Trophoblast cell (in vitro differentiated cells and primary cell): ENCODE results near the gene SLC5A12.

ENCODE experiments used
- DNase-seq, 2 donors: peaks; one replicate each; pipeline ENCODE4 v3.0.0-alpha.2; 2016
- H2AFZ ChIP-seq: 2 replicates; pipeline ENCODE4 v1.6.1; 2013; ENCODE audit warnings: low read length, moderate library complexity, mild to moderate bottlenecking; ENCODE audit not compliant: insufficient read depth, poor library complexity
- H2AK5ac ChIP-seq: 2 replicates; pipeline ENCODE4 v1.6.1; 2013; ENCODE audit warnings: mild to moderate bottlenecking, low read length
- H2BK120ac ChIP-seq: 2 replicates; pipeline ENCODE4 v1.6.1; 2013; ENCODE audit warnings: low read length, mild to moderate bottlenecking, moderate library complexity; ENCODE audit not compliant: insufficient read depth, poor library complexity
- H2BK12ac ChIP-seq: 2 replicates; pipeline ENCODE4 v1.6.1; 2013; ENCODE audit warnings: mild to moderate bottlenecking, low read length, moderate library complexity
- H2BK5ac ChIP-seq: 2 replicates; pipeline ENCODE4 v1.6.1; 2013; ENCODE audit warnings: low read length, low read depth, moderate library complexity, mild to moderate bottlenecking; ENCODE audit not compliant: poor library complexity
- H3K14ac ChIP-seq: 2 replicates; pipeline ENCODE4 v1.6.1; 2013; ENCODE audit warnings: mild to moderate bottlenecking, low read length
- H3K18ac ChIP-seq: 2 replicates; pipeline ENCODE4 v1.6.1; 2013; ENCODE audit warnings: mild to moderate bottlenecking, low read length
- H3K23ac ChIP-seq: 2 replicates; pipeline ENCODE4 v1.6.1; 2013; ENCODE audit warnings: low read length
- H3K27ac ChIP-seq: 2 replicates; pipeline ENCODE4 v1.5.1; 2013; ENCODE audit warnings: low read depth, mild to moderate bottlenecking, inconsistent platforms, low read length, moderate library complexity
- H3K27me3 ChIP-seq: 2 replicates; pipeline ENCODE4 v1.6.1; 2013; ENCODE audit warnings: inconsistent platforms, mild to moderate bottlenecking, low read length, moderate library complexity; ENCODE audit not compliant: insufficient read depth
- H3K36me3 ChIP-seq, 2 experiments: 1 replicate in 1 of 2; 2 replicates in 1 of 2; pipeline ENCODE4 v1.6.1; 2013; ENCODE audit warnings: low read length in 2 of 2, mild to moderate bottlenecking in 2 of 2, moderate library complexity in 1 of 2; ENCODE audit not compliant: insufficient read depth in 2 of 2, control insufficient read depth in 1 of 2
- H3K4ac ChIP-seq: 2 replicates; pipeline ENCODE4 v1.6.1; 2013; ENCODE audit warnings: low read depth, mild to moderate bottlenecking, low read length, moderate library complexity
- H3K4me1 ChIP-seq, 2 experiments: 1 replicate in 1 of 2; 2 replicates in 1 of 2; pipeline ENCODE4 v1.6.1; 2013; ENCODE audit warnings: low read length in 2 of 2, mild to moderate bottlenecking in 2 of 2, moderate library complexity in 1 of 2; ENCODE audit not compliant: insufficient read depth in 2 of 2, control insufficient read depth in 1 of 2
- H3K4me2 ChIP-seq: 2 replicates; pipeline ENCODE4 v1.6.1; 2013; ENCODE audit warnings: inconsistent platforms, mild to moderate bottlenecking, low read length, moderate library complexity
- H3K4me3 ChIP-seq: 2 replicates; pipeline ENCODE4 v1.5.1; 2013; ENCODE audit warnings: mild to moderate bottlenecking, low read depth, low read length, inconsistent platforms
- H3K79me1 ChIP-seq: one replicate; pipeline ENCODE4 v1.6.1; 2013; ENCODE audit warnings: low read length
- H3K79me2 ChIP-seq: 2 replicates; pipeline ENCODE4 v1.6.1; 2013; ENCODE audit warnings: low read length, mild to moderate bottlenecking; ENCODE audit not compliant: control insufficient read depth, insufficient read depth, poor library complexity
- H3K9ac ChIP-seq: 2 replicates; pipeline ENCODE4 v1.6.1; 2013; ENCODE audit warnings: mild to moderate bottlenecking, low read length
- H3K9me3 ChIP-seq: 2 replicates; pipeline ENCODE4 v1.6.1; 2013; ENCODE audit warnings: low read depth, mild to moderate bottlenecking, control low read depth, inconsistent platforms, low read length; ENCODE audit not compliant: insufficient read depth
- H4K12ac ChIP-seq: 2 replicates; pipeline ENCODE4 v1.6.1; 2013; ENCODE audit warnings: low read depth, mild to moderate bottlenecking, low read length, moderate library complexity
- H4K8ac ChIP-seq: 2 replicates; pipeline ENCODE4 v1.6.1; 2013; ENCODE audit warnings: low read depth, mild to moderate bottlenecking, low read length, moderate library complexity
- H4K91ac ChIP-seq: one replicate; pipeline ENCODE4 v1.6.1; 2013; ENCODE audit warnings: low read depth, mild to moderate bottlenecking, low read length, moderate library complexity
- WGBS: extraction: QIAGEN DNeasy Blood & Tissue Kit; methylation state at CpG from one replicate; pipeline ENCODE4 v1.1.7; 2013; ENCODE audit warnings: missing lambda C conversion rate; ENCODE audit not compliant: insufficient read length, insufficient coverage; ENCODE audit errors: extremely low coverage; 5-methylcytosine and 5-hydroxymethylcytosine counted together

The SLC5A12 gene

DNA sequence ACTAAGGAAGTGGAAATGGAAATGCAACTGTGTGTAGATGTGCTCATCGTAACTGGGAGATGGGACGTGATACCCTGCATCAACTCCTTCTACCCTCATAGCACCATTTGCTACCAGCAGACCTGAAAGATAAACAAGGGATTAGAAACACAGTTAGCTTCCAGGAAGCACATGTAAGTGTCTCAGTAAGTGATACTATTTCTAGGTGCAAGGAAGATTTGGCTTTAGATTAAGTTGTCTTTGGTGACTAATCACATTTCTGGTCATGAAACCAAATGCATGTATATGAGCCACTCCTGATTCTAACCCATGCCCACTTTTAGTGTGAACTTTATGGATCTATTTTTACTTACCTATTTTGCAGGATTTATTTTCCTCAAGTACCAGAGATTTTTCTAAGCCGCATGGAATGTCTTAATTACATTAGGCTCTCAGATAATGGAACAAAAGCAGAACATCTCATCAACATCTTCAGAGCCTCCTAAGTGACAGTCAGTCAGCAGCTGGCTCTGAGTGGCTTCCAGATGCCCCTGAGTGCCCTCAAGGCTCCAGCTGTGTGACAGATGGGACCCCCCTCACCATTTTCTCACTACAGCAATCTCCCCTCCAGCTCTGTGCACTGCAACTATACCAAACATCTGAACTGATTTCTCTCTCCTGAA, 21.2 kb downstream of the SLC5A12 start:
- Histone ChIP-seq H3K27ac (no peak overlapping the region), H3K4ac (no peak overlapping the region), H4K91ac (no peak overlapping the region), H3K36me3 (no peaks in the 10 kb centered on the region), H2BK5ac (no peak overlapping the region), H4K8ac (no peak overlapping the region), H2AFZ (no peak overlapping the region), H2AK5ac (no peak overlapping the region), H3K4me3 (no peak overlapping the region), H2BK120ac (no peak overlapping the region), H3K23ac (no peak overlapping the region), H3K79me1 (no peaks in the 10 kb centered on the region), H3K4me1 (no peaks in the 10 kb centered on the region), H3K27me3 (no peaks in the 10 kb centered on the region), H3K4me2 (no peak overlapping the region), H3K18ac (no peak overlapping the region), H2BK12ac (no peak overlapping the region), H3K9ac (no peak overlapping the region), H3K14ac (no peak overlapping the region), H4K12ac (no peak overlapping the region), H3K79me2 (no peaks in the 10 kb centered on the region), H3K9me3 (no peaks in the 10 kb centered on the region)
- peak; percentile 59 to 88 for DNase-seq
- no CpG with 5 or more reads among the region's 3 CpGs for WGBS

DNA sequence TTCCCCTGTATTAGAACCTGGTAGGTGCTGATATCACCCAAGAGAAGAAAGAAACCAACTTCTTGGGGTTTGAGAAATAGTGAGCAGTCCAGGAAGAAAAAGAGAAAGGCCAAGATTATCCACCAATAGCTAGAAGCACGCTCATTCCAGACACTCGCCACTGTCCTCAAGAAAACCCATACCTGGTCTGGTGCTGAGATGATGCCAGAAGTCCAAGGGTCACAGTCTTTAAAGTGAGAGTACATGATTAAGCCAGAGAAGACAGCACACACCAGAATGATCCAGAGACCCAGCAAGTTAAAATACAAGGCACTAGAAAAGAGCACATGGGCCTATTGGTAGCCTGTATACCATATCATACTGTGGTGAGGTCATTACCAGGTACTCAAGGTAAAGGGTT, 23.6 kb downstream of the SLC5A12 start:
- Histone ChIP-seq H3K9ac (no peak overlapping the region), H3K4ac (no peak overlapping the region), H3K9me3 (no peaks in the 10 kb centered on the region), H2AFZ (no peak overlapping the region), H3K27me3 (no peaks in the 10 kb centered on the region), H2AK5ac (no peak overlapping the region), H2BK120ac (no peak overlapping the region), H3K18ac (no peak overlapping the region), H3K4me1 (no peaks in the 10 kb centered on the region), H3K27ac (no peak overlapping the region), H2BK12ac (no peak overlapping the region), H4K12ac (no peak overlapping the region), H3K79me2 (no peaks in the 10 kb centered on the region), H3K23ac (no peak overlapping the region), H3K4me3 (no peak overlapping the region), H4K8ac (no peak overlapping the region), H3K14ac (no peak overlapping the region), H3K36me3 (no peaks in the 10 kb centered on the region), H4K91ac (no peak overlapping the region), H2BK5ac (no peak overlapping the region), H3K79me1 (no peaks in the 10 kb centered on the region), H3K4me2 (no peak overlapping the region)
- DNase-seq: no peak
- WGBS: no CpG with 5 or more reads among the region's 2 CpGs

DNA sequence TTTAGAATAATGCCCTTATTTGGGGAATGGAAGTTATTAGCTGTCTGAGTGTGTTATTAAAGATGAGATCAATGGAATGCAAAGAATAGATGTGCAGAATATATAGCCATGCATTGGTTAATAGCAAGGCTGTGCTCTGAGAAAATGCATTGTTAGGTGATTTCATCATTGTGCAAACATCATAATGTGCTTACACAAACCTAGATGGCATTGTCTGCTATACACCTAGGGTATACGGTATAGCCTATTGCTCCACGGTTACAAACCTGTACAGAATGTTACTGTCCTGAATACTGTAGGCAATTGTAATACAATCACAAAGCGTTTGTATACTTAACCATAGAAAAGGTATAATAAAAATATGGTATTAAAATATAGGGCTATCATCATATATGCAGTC, 25.5 kb downstream of the SLC5A12 start:
- Histone ChIP-seq H2AK5ac (no peak overlapping the region), H4K8ac (no peak overlapping the region), H3K23ac (no peak overlapping the region), H3K4me2 (no peak overlapping the region), H3K9me3 (no peaks in the 10 kb centered on the region), H3K9ac (no peak overlapping the region), H3K79me1 (no peaks in the 10 kb centered on the region), H4K12ac (no peak overlapping the region), H3K27ac (no peak overlapping the region), H3K18ac (no peak overlapping the region), H3K27me3 (no peaks in the 10 kb centered on the region), H2AFZ (no peak overlapping the region), H3K4me1 (no peaks in the 10 kb centered on the region), H3K36me3 (no peaks in the 10 kb centered on the region), H2BK12ac (no peak overlapping the region), H3K14ac (no peak overlapping the region), H4K91ac (no peak overlapping the region), H2BK120ac (no peak overlapping the region), H3K79me2 (no peaks in the 10 kb centered on the region), H3K4me3 (no peak overlapping the region), H2BK5ac (no peak overlapping the region), H3K4ac (no peak overlapping the region)
- peak in 1 of 2 donors; percentile 13 for DNase-seq
- no CpG with 5 or more reads among the region's 3 CpGs for WGBS

DNA sequence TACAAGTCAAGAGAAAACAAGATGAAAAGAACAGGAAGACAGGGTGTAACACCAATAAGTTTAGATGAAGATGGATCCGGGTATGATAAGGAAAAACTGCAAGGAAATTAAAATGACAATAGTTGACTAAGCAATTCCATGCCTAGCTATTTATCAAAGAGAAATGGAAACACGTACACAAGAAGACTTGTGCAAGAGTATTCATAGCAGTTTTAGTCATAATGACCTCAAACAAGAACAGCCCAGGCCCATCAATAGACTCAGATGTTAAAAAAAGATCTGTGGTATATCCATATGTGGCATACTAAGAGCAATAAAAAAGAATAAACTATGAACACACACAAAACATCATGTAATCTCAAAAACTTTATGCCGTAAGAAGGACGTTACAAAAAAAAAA, 33.2 kb downstream of the SLC5A12 start:
- H3K4me2 ChIP-seq: no peak overlapping the region
- no CpG with 5 or more reads among the region's 4 CpGs for WGBS
- no peaks in the 10 kb centered on the region for H3K27me3 ChIP-seq
- no peak overlapping the region for H3K14ac ChIP-seq
- no peak overlapping the region for H3K27ac ChIP-seq
- no peak overlapping the region for H2BK5ac ChIP-seq
- H3K4me1 ChIP-seq: no peaks in the 10 kb centered on the region
- H2BK12ac ChIP-seq: no peak overlapping the region
- no peaks in the 10 kb centered on the region for H3K79me1 ChIP-seq
- no peak overlapping the region for H4K91ac ChIP-seq
- no peaks in the 10 kb centered on the region for H3K9me3 ChIP-seq
- H3K9ac ChIP-seq: no peak overlapping the region
- no peaks in the 10 kb centered on the region for H3K36me3 ChIP-seq
- no peak overlapping the region for H4K12ac ChIP-seq
- peak in 1 of 2 donors; percentile 35 for DNase-seq
- H3K18ac ChIP-seq: no peak overlapping the region
- no peak overlapping the region for H3K4ac ChIP-seq
- no peaks in the 10 kb centered on the region for H3K79me2 ChIP-seq
- no peak overlapping the region for H2AK5ac ChIP-seq
- H2BK120ac ChIP-seq: no peak overlapping the region
- H4K8ac ChIP-seq: no peak overlapping the region
- no peak overlapping the region for H3K23ac ChIP-seq
- H3K4me3 ChIP-seq: no peak overlapping the region
- no peak overlapping the region for H2AFZ ChIP-seq
